Fibroblast of lung (primary cell): ENCODE measurements around the gene SENP6.

Experiments
- EZH2 ChIP-seq: IDR thresholded peaks from 2 replicates; pipeline ENCODE4 v1.5.1; 2012; ENCODE audit warnings: low read length, control low read depth, mild to moderate bottlenecking; ENCODE audit errors: missing control alignments
- TF ChIP-seq, protein P1 (sequence below), 2 donors: IDR thresholded peaks in 1 of 2; conservative IDR thresholded peaks in 1 of 2; 1 replicate in 1 of 2; 2 replicates in 1 of 2; pipeline ENCODE4 v1.5.1; 2011 to 2012; ENCODE audit warnings: low read length in 2 of 2, control low read depth in 1 of 2, inconsistent platforms in 1 of 2, low read depth in 1 of 2, mild to moderate bottlenecking in 1 of 2

DNA sequence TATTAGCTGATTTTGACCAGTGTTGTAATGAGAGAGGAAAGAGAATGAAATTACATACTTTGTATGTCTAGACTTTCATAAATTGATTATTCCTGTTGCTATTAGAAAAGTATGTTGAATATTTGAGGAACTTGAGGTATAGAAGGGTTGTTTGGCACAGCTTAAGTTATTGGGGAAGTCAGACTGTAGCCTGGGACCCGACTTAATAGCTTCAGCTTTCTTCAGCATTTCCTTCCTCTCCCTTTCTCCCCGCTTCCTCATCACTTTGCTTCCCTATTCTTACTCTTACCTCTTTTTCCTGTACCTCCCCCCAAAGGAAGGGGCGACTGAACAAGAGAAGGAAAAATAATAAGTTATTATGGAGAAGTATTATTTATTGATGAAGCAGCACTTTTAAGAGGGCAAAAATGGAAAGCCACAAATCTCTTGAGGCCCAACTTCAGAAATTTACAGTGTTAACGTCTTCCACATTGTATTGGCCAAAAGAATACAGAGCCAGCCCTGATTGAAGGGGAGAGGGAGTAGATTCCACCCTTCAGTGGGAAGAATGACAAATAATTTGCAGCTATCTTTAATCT is 7.4 kb downstream of the SENP6 start:
- TF ChIP-seq, protein P1, sequence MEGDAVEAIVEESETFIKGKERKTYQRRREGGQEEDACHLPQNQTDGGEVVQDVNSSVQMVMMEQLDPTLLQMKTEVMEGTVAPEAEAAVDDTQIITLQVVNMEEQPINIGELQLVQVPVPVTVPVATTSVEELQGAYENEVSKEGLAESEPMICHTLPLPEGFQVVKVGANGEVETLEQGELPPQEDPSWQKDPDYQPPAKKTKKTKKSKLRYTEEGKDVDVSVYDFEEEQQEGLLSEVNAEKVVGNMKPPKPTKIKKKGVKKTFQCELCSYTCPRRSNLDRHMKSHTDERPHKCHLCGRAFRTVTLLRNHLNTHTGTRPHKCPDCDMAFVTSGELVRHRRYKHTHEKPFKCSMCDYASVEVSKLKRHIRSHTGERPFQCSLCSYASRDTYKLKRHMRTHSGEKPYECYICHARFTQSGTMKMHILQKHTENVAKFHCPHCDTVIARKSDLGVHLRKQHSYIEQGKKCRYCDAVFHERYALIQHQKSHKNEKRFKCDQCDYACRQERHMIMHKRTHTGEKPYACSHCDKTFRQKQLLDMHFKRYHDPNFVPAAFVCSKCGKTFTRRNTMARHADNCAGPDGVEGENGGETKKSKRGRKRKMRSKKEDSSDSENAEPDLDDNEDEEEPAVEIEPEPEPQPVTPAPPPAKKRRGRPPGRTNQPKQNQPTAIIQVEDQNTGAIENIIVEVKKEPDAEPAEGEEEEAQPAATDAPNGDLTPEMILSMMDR (conservative IDR thresholded peaks at IDR 0.05 in 1 of 2, IDR thresholded peaks at IDR 0.05 in 1 of 2; ENCODE audit: low read depth in 1 of 2, low read length in 2 of 2): no peak
- TF ChIP-seq EZH2: no peak
